ENCODE measurements around the gene TIGD3. TPM values are rescaled to one million over a fixed set of nuclear protein-coding genes. Genes with fewer than 3 reads are reported as not detected.
A peak's percentile ranks its signal among the peaks of the same experiment; 100 is the strongest.

The TIGD3 gene
- total RNA-seq, 1 donor from 2014 or later = 0.10 TPM

DNA sequence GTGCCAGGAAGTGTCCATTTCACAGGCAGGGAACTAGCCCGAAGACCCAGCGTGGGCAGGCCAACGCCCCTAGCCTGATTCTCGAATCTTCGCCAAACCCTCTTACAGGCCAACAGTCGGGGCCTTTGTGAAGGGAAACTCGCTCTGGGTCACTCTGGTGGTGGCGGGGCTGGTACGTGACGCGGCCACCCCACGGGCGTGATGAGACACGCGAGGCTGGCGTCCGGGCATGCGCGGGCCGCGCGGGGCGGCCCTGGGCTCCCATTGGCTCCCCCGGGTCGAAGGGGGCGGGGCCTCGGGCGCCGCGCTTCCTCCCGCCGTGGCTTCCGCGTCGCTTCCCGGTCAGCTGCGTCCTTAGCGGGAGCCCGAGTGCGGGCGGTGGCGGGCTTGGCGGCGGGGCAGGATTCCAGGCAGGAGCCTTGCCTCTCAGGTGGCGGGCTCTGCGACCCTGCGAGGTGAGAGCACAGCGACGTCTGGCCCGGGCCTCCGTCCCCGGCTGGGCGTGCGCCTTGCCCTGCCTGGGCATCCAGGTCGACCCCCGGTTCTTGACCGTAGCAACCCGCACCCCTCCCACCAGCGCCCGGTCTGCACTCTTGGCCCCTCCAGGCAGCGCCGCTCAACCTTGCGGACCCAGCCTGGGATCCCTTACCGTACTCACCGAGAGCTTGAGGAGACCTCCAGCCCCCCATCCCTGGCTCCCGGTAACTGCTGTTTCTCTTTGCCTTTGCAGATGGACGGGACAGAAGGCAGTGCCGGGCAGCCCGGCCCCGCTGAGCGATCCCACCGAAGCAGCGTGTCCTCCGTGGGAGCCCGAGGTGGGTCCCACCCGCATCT is 32.0 kb downstream of the TIGD3 start, which contains the start of gene FRMD8:
FRMD8 (plus strand) TSS at position 331 of the 834 bp plus-strand sequence; CDS start at position 731, 400 bp downstream.
- Mint-ChIP-seq H3K27ac (ENCODE audit: unreplicated experiment) (peak within 1 kb of the TSS; percentile 99), H3K36me3 (ENCODE audit: low read depth) (no peaks in the 10 kb centered on the region), H3K27me3 (ENCODE audit: low read depth) (no peaks in the 10 kb centered on the region), H3K9me3 (ENCODE audit: low read depth) (no peaks in the 10 kb centered on the region), H3K4me3 (ENCODE audit: unreplicated experiment) (peak within 1 kb of the TSS; percentile 86), H3K4me1 (ENCODE audit: low read depth) (peaks cover 87% of the 10 kb centered on the region)
- TF ChIP-seq, protein P1, sequence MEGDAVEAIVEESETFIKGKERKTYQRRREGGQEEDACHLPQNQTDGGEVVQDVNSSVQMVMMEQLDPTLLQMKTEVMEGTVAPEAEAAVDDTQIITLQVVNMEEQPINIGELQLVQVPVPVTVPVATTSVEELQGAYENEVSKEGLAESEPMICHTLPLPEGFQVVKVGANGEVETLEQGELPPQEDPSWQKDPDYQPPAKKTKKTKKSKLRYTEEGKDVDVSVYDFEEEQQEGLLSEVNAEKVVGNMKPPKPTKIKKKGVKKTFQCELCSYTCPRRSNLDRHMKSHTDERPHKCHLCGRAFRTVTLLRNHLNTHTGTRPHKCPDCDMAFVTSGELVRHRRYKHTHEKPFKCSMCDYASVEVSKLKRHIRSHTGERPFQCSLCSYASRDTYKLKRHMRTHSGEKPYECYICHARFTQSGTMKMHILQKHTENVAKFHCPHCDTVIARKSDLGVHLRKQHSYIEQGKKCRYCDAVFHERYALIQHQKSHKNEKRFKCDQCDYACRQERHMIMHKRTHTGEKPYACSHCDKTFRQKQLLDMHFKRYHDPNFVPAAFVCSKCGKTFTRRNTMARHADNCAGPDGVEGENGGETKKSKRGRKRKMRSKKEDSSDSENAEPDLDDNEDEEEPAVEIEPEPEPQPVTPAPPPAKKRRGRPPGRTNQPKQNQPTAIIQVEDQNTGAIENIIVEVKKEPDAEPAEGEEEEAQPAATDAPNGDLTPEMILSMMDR (IDR thresholded peaks at IDR 0.05) = no peak
- DNase-seq (ENCODE audit: low spot score) = peak; percentile 94

GRCh38 chr11:65388731-65389130 is 34.2 kb downstream of the TIGD3 start:
- no peak for DNase-seq (ENCODE audit: low spot score)
- Mint-ChIP-seq H3K36me3 (ENCODE audit: low read depth) (peaks cover 4% of the 10 kb centered on the region), H3K27me3 (ENCODE audit: low read depth) (no peaks in the 10 kb centered on the region), H3K4me1 (ENCODE audit: low read depth) (peaks cover 70% of the 10 kb centered on the region), H3K9me3 (ENCODE audit: low read depth) (no peaks in the 10 kb centered on the region), H3K27ac (ENCODE audit: unreplicated experiment) (peak overlapping the region; percentile 87), H3K4me3 (ENCODE audit: unreplicated experiment) (peak overlapping the region; percentile 54)
- TF ChIP-seq, protein P1 (IDR thresholded peaks at IDR 0.05) = no peak

DNA sequence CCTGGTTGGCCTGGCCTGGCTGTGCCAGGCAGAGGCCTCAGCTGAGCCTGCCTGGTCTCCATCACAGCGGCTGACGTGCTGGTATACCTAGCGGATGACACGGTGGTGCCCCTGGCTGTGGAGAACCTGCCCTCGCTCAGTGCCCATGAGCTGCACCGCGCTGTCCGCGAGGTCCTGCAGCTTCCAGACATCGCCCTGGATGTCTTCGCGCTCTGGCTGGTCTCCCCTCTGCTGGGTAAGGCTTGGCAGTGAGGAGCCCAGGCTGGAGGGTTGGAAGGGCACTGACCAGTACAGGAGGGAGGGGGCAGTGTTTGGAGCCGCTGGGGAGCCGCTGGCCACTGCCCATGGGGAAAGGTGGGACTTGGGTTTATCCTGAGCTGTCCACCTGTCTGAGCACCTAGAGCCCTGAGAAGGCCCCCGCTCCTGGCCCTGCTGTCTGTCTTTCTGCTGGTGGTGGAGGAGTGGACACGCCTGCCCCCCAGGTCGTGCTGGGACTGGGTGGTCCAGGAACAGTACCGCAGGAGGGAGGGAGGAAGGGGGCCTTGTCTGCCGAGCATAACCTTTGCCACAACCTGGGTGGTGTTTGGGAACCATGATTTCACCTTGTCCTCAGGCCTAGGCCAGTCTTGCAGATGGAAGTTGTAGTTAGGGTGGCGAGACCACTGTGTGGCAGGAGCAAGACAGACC is 34.9 kb downstream of the TIGD3 start:
- Mint-ChIP-seq H3K4me3 (ENCODE audit: unreplicated experiment) (peak overlapping the region; percentile 63), H3K36me3 (ENCODE audit: low read depth) (peaks cover 4% of the 10 kb centered on the region), H3K27ac (ENCODE audit: unreplicated experiment) (peak overlapping the region; percentile 87), H3K4me1 (ENCODE audit: low read depth) (peaks cover 62% of the 10 kb centered on the region), H3K9me3 (ENCODE audit: low read depth) (no peaks in the 10 kb centered on the region), H3K27me3 (ENCODE audit: low read depth) (no peaks in the 10 kb centered on the region)
- TF ChIP-seq, protein P1 (IDR thresholded peaks at IDR 0.05) = no peak
- DNase-seq (ENCODE audit: low spot score) = peak; percentile 90

DNA sequence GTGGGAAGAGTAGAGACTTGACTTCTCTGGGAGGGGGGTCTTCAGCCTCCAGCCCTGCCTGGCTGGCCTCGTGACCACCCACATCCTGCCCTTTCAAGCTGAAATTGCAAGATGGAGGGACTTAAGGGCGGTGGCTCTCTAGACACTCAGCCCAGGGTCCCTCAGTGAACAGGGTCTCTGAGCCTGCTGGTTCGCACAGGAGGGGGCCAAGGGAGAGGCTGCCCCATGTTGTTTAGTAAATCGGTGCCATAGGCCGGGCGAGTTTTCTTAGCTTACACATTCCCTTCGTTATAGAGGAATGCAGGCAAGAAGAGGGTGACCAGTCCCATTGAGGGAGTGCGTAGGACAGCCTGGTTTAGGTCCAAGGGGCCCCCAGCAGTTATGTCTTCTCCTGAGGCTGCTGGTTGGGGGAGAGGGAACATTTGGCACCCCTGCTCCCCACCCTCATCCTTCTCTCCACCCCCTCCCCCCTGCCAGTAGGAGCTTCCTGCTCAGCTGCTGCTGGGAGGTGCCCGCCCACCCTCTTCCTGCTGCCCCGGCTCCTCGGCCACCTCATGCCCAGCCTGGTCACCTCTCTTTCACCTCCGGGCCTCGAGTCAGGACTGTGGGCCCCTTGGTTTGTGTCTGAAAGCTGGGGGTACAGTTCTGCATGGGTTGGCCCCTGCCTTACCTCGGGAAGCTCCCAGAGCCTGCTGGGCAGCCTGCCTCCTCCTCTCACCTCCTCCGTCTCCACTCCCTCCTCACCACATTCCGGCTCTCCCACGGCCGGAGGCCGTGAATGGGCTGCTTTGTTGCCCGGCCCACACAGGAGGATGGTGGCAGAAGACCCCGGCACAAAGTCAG is 35.8 kb downstream of the TIGD3 start:
- H3K4me3 Mint-ChIP-seq (ENCODE audit: unreplicated experiment) = peak overlapping the region; percentile 63
- peaks cover 55% of the 10 kb centered on the region for H3K4me1 Mint-ChIP-seq (ENCODE audit: low read depth)
- peaks cover 4% of the 10 kb centered on the region for H3K36me3 Mint-ChIP-seq (ENCODE audit: low read depth)
- DNase-seq (ENCODE audit: low spot score) = no peak
- H3K9me3 Mint-ChIP-seq (ENCODE audit: low read depth) = no peaks in the 10 kb centered on the region
- no peaks in the 10 kb centered on the region for H3K27me3 Mint-ChIP-seq (ENCODE audit: low read depth)
- peak overlapping the region; percentile 87 for H3K27ac Mint-ChIP-seq (ENCODE audit: unreplicated experiment)
- TF ChIP-seq, protein P1 (IDR thresholded peaks at IDR 0.05) = no peak

All from chondrocyte (in vitro differentiated cells).